HG03469 (cell line): Measurements from ENCODE around the gene ZNF888.
"Not testable (repeated sequence)": the region's sequence is repeated elsewhere in the genome, so short reads cannot be mapped to it uniquely, and the experiment has no call there.

ENCODE experiments used
- ATAC-seq: cut with Tn5 transposase; IDR thresholded peaks from one replicate; pipeline ENCODE4 v1.9.1; 2021; ENCODE audit warnings: mild to moderate bottlenecking, moderate library complexity, moderate number of reproducible peaks; ENCODE audit not compliant: unreplicated experiment

The ZNF888 gene

GRCh38 chr19:52880895-52881389, 42.3 kb downstream of the ZNF888 start:
- ATAC-seq, result no peak

GRCh38 chr19:52872996-52873395, 50.2 kb downstream of the ZNF888 start:
- not testable (repeated sequence) for ATAC-seq

GRCh38 chr19:52871466-52871865, 51.8 kb downstream of the ZNF888 start:
- ATAC-seq, result no peak

GRCh38 chr19:52868031-52868430, 55.2 kb downstream of the ZNF888 start:
- ATAC-seq, result not testable (repeated sequence)

- ATAC-seq, result peak; percentile 84
Measured at GRCh38 chr19:52857378-52858191, 65.6 kb downstream of the ZNF888 start, which contains the start of gene ZNF468. ZNF468 (minus strand) TSS chr19:52857619; CDS start chr19:52854272, 3,347 bp downstream.

GRCh38 chr19:52856540-52857377, 66.5 kb downstream of the ZNF888 start:
- not testable (repeated sequence) for ATAC-seq
